ENCODE measurements around the gene EIF4G1. TPM values are rescaled to one million over a fixed set of nuclear protein-coding genes. Genes with fewer than 3 reads are reported as not detected.

The EIF4G1 gene
- total RNA-seq, 4 donors from 2014 or later: 173 to 248 (median 192) TPM

DNA sequence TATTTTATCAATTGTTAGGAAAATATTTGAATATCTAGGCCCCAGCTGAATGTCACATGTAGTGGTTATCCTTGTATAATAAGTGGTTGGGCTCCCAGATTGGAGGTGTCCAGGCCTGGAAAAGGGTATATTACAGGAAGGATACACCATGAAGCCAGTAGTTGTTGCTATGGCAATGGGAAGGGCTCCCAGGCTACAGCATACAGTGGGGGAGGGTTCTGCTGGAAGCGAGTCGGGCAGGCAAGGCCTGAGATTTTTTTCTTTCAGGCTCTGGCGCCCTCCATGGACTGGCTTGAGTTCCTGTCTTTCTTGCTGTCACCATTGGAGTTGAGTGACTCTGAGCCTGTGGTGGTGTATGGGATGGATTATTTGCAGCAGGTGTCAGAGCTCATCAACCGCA lies 29.7 kb upstream of the EIF4G1 start:
- WGBS, 2 donors: 14 to 17% methylated on average over 4 of the region's 4 CpGs
- DNase-seq (ENCODE audit: low spot score in 2 of 2): no peak
- TF ChIP-seq CTCF (IDR thresholded peaks at IDR 0.05): no peak
- TF ChIP-seq EP300 (IDR thresholded peaks at IDR 0.05): no peak
- TF ChIP-seq POLR2A (IDR thresholded peaks at IDR 0.05): no peak
- H3K36me3 ChIP-seq: no peaks in the 10 kb centered on the region
- H3K4me1 ChIP-seq: peaks cover 0 to 4% (median 0%) of the 10 kb centered on the region in 4 donors
- peaks cover 0 to 42% of the 10 kb centered on the region in 2 donors for H3K27me3 ChIP-seq
- H3K4me3 ChIP-seq: no peak overlapping the region
- H3K9me3 ChIP-seq: no peaks in the 10 kb centered on the region
- no peak overlapping the region for H3K27ac ChIP-seq

DNA sequence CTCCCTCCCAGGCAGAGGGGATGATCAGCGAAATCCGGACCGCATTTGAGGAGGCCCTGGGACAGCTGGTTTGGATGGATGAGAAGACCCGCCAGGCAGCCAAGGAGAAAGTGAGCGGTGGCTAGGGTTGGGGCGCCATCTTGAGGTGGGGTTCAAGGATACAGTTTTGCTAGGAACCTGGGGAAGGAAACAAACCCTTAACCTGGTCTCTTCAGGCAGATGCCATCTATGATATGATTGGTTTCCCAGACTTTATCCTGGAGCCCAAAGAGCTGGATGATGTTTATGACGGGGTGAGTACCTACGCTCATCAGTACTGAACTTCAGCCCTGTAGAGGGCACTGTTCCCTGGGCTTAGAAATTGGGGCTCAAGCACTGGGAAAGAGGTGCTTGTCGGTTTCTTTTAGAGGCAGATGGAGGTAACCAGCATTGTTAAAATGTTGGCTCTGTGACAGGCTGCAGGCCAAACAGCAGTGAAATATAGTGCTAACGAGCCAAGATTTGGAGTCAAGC lies 24.9 kb upstream of the EIF4G1 start:
- Histone ChIP-seq H3K4me3 (no peak overlapping the region), H3K27ac (no peak overlapping the region), H3K27me3 (peaks cover 0 to 48% of the 10 kb centered on the region in 2 donors), H3K4me1 (peaks cover 0 to 4% (median 0%) of the 10 kb centered on the region in 4 donors), H3K9me3 (no peaks in the 10 kb centered on the region), H3K36me3 (no peaks in the 10 kb centered on the region)
- 8 to 10% methylated on average over 10 of the region's 10 CpGs for WGBS, 2 donors
- TF ChIP-seq EP300 (IDR thresholded peaks at IDR 0.05): no peak
- no peak for TF ChIP-seq POLR2A (IDR thresholded peaks at IDR 0.05)
- peak in 4 of 5 experiments; percentile 33 to 56 (median 39) for TF ChIP-seq CTCF (IDR thresholded peaks at IDR 0.05)
- peak in 1 of 2 donors; percentile 37 for DNase-seq (ENCODE audit: low spot score in 2 of 2)

- no peak overlapping the region for H3K4me3 ChIP-seq
- 84 to 93% methylated on average over 10 of the region's 10 CpGs for WGBS, 2 donors
- no peaks in the 10 kb centered on the region for H3K9me3 ChIP-seq
- peaks cover 0 to 41% of the 10 kb centered on the region in 2 donors for H3K27me3 ChIP-seq
- no peaks in the 10 kb centered on the region for H3K36me3 ChIP-seq
- no peak for DNase-seq (ENCODE audit: low spot score in 2 of 2)
- no peak overlapping the region for H3K27ac ChIP-seq
- peaks cover 0 to 4% (median 0%) of the 10 kb centered on the region in 4 donors for H3K4me1 ChIP-seq
- TF ChIP-seq EP300 (IDR thresholded peaks at IDR 0.05): no peak
- no peak for TF ChIP-seq POLR2A (IDR thresholded peaks at IDR 0.05)
- TF ChIP-seq CTCF (IDR thresholded peaks at IDR 0.05): no peak
Observed at GRCh38 chr3:184290331-184290730, 24.1 kb upstream of the EIF4G1 start.

- TF ChIP-seq EP300 (IDR thresholded peaks at IDR 0.05) (no peak), POLR2A (IDR thresholded peaks at IDR 0.05) (no peak), CTCF (IDR thresholded peaks at IDR 0.05) (no peak)
- Histone ChIP-seq H3K4me3 (no peak overlapping the region), H3K36me3 (no peaks in the 10 kb centered on the region), H3K9me3 (no peaks in the 10 kb centered on the region), H3K27me3 (peaks cover 0 to 32% of the 10 kb centered on the region in 2 donors), H3K4me1 (peaks cover 0 to 4% (median 0%) of the 10 kb centered on the region in 4 donors), H3K27ac (no peak overlapping the region)
- no peak for DNase-seq (ENCODE audit: low spot score in 2 of 2)
- WGBS, 2 donors: 84 to 88% methylated on average over 14 to 21 of the region's 22 CpGs
Observed at GRCh38 chr3:184291044-184291737, 23.2 kb upstream of the EIF4G1 start.

DNA sequence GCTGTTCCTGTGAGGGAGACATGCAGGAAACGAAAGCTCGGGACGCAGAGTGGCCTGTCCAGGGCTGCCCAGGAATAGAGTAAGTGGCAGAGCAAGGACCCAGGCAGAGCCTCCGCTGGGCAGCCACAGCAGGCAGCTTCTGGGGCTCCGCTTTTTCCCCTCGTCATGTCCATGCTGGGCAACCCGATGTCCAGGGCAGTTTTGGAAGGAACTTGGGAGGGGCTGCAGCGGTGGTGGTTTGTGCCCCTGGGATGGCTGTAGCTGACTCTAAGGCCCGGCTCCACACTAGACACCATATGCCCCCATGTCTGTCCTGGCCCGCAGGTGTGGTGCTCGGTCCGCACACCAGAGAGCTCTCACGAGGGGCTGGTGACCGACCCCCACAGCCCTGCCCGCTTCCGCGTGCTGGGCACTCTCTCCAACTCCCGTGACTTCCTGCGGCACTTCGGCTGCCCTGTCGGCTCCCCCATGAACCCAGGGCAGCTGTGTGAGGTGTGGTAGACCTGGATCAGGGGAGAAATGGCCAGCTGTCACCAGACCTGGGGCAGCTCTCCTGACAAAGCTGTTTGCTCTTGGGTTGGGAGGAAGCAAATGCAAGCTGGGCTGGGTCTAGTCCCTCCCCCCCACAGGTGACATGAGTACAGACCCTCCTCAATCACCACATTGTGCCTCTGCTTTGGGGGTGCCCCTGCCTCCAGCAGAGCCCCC lies 22.5 kb upstream of the EIF4G1 start:
- H3K36me3 ChIP-seq: no peaks in the 10 kb centered on the region
- peaks cover 0 to 26% of the 10 kb centered on the region in 2 donors for H3K27me3 ChIP-seq
- no peaks in the 10 kb centered on the region for H3K9me3 ChIP-seq
- no peak for DNase-seq (ENCODE audit: low spot score in 2 of 2)
- no peak overlapping the region for H3K27ac ChIP-seq
- TF ChIP-seq POLR2A (IDR thresholded peaks at IDR 0.05) (no peak), CTCF (IDR thresholded peaks at IDR 0.05) (no peak), EP300 (IDR thresholded peaks at IDR 0.05) (no peak)
- H3K4me1 ChIP-seq: peaks cover 0 to 4% (median 0%) of the 10 kb centered on the region in 4 donors
- WGBS, 2 donors: 87 to 92% methylated on average over 19 to 20 of the region's 21 CpGs
- H3K4me3 ChIP-seq: no peak overlapping the region
